ENCODE measurements around the gene CSTF3. TPM values are rescaled to one million over a fixed set of nuclear protein-coding genes. Genes with fewer than 3 reads are reported as not detected.
A peak's percentile ranks its signal among the peaks of the same experiment; 100 is the strongest.

Gene CSTF3
- total and polyA plus RNA-seq, 8 donors, result 1.8 to 47.9 (median 11.3) TPM

DNA sequence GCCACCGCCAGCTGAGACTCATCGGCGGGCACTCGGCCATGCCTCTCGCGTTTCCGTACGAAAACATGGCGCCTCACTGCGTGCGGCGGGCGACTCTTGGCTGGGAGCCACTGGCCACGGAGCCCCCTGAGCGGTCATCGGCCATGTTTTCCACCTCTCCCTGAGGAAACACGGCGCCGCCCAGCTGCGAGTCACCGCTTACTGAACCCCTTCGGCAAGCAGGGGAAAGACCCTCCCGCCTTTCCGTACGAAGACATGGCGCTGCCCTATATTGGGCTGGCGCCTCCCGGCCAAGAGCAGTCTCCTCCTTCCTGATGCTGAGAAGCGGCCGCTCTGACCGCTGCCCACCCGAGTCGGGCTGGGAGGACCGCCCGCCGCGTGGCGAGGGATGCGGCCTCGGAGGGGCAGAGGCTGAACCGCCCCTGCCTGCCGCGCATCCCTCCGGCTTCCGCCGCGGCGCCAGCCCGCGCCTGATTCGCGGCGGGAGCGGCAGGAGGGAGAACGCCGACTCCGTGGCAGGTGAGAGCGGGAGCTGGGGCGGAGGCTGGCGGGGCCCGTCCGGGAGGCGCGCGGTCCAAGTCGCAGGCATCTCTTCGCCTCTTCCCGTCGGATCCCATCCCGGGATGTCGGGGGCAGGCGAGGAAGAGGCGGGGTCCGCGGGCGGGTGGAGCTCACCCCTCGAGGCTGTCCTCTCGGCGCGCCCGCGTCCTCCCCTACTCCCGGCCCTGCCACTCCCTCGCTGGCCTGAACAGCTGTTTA lies 121.8 kb downstream of the CSTF3 start, which contains the start of gene TCP11L1:
Gene TCP11L1 (plus strand): TSS at position 299 of the 759 bp plus-strand sequence. CDS start 4,202 bp downstream, outside the sequence.
- TF ChIP-seq CTCF (IDR thresholded peaks at IDR 0.05) (no peak), EP300 (IDR thresholded peaks at IDR 0.05) (no peak), POLR2AphosphoS5 (IDR thresholded peaks at IDR 0.05) (peak; percentile 28 to 76 (median 48)), POLR2A (IDR thresholded peaks at IDR 0.05) (peak in 1 of 4 donors; percentile 21)
- DNase-seq, result peak; percentile 73 to 98
- intact Hi-C loops (cut with DNase I; ENCODE audit: low total_unique reads), result no loop called here
- Histone ChIP-seq H3K27me3 (no peaks in the 10 kb centered on the region), H3K27ac (peak within 1 kb of the TSS; percentile 96 to 99 (median 98)), H3K9me3 (no peaks in the 10 kb centered on the region), H3K4me1 (peaks cover 4 to 26% (median 18%) of the 10 kb centered on the region in 4 donors), H3K36me3 (peaks cover 0 to 8% (median 8%) of the 10 kb centered on the region in 4 donors), H3K4me3 (peak within 1 kb of the TSS; percentile 70 to 95 (median 89))
- WGBS, 5 donors, result 0 to 1% (median 1%) methylated on average over 22 to 84 of the region's 84 CpGs

- Histone ChIP-seq H3K36me3 (no peaks in the 10 kb centered on the region), H3K4me1 (peaks cover 0 to 6% (median 4%) of the 10 kb centered on the region in 4 donors), H3K9me3 (no peaks in the 10 kb centered on the region), H3K27me3 (no peaks in the 10 kb centered on the region), H3K4me3 (no peak overlapping the region), H3K27ac (no peak overlapping the region)
- no peak for TF ChIP-seq POLR2AphosphoS5 (IDR thresholded peaks at IDR 0.05)
- no peak for TF ChIP-seq POLR2A (IDR thresholded peaks at IDR 0.05)
- TF ChIP-seq EP300 (IDR thresholded peaks at IDR 0.05), result no peak
- TF ChIP-seq CTCF (IDR thresholded peaks at IDR 0.05), result no peak
- intact Hi-C loops (cut with DNase I; ENCODE audit: low total_unique reads), result no loop called here
- WGBS, 5 donors, result 48 to 92% (median 58%) methylated on average over 1 of the region's 1 CpG
- no peak for DNase-seq
Measured at GRCh38 chr11:33035011-33035410, 126.3 kb downstream of the CSTF3 start.

Small RNAs within 50 kb of the gene (small RNA-seq; reads per million reads assigned to genes)
- 0 reads per million in 4 donors for gene RF00019

Other genes starting within 250 kb of the CSTF3 start
- gene DEPDC7, start 145.6 kb downstream of the CSTF3 start, total RNA-seq, result 10 to 100 TPM in 1 of 5 donors, 1 to 10 TPM in 4; 1.2 to 17.9 (median 2.9) TPM
- 1 to 10 TPM; 1.4 to 5.2 (median 1.8) TPM for gene DEPDC7, start 145.6 kb downstream of the CSTF3 start, polyA plus RNA-seq
- gene TCP11L1, start 121.9 kb downstream of the CSTF3 start, total RNA-seq, result 10 to 100 TPM; 18.7 to 46.1 (median 30.8) TPM
- gene TCP11L1, start 121.9 kb downstream of the CSTF3 start, polyA plus RNA-seq, result 1 to 10 TPM; 2.5 to 4.4 (median 2.7) TPM
- 100 to 1,000 TPM in 3 of 5 donors, 10 to 100 TPM in 2; 41.4 to 222 (median 113) TPM for gene HIPK3, start 95.9 kb upstream of the CSTF3 start, total RNA-seq
- gene HIPK3, start 95.9 kb upstream of the CSTF3 start, polyA plus RNA-seq, result 10 to 100 TPM; 10.6 to 19.1 (median 18.4) TPM
- under 1 TPM in 1 of 5 donors, not detected in 4; 0.37 TPM for gene KIAA1549L, start 214.6 kb upstream of the CSTF3 start, total RNA-seq
- gene KIAA1549L, start 214.6 kb upstream of the CSTF3 start, polyA plus RNA-seq, result under 1 TPM; under 0.01 to 0.15 (median 0.15) TPM